HG02943 (cell line): ENCODE results near the gene GNGT2.

Experiments used
- ATAC-seq: cut with Tn5 transposase; IDR thresholded peaks from one replicate; pipeline ENCODE4 v1.9.1; 2021; ENCODE audit warnings: mild to moderate bottlenecking, low read depth, moderate library complexity; ENCODE audit not compliant: unreplicated experiment

Gene GNGT2

DNA sequence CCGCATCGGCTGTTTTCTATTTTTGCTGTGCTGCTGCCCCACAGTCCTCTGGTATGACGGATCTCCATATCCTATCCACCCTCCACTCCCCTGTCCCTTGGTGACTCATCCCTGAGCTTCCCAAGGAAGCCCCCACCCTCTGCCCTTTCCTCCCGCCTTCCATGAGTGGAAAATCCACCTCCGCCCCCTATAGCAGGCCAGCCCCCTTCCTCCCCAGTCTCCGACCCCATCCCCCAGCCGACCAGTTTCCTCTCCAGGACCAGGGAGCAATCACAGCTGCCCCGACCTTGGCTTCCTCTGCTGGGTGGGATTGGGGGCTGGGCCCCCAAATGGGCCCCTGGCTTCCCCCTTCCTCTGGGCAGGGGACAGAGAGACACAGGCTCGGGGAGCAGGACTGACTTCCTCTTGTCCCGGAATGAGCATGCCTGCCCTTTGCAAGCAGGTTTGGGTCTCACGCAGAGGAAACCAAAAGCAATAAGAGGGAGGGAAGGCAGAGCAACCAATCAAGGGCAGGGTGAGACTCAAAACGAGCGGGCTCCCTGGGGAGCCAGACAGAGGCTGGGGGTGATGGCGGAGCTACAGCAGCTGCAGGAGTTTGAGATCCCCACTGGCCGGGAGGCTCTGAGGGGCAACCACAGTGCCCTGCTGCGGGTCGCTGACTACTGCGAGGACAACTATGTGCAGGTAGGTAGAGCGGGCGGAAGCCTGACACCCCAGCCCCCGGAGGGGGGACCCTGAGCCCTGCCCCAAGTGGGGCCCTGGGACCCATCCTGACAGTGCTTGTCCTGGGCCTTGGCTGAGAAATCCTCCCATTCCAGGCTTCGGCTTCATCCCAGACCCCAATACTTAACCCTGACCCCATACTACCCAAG, at the start of gene GNGT2, which contains the start of gene ABI3:
Gene GNGT2 (minus strand): TSS at position 417 of the 872 bp plus-strand sequence. CDS start 3,152 bp downstream, outside the sequence.
Gene ABI3 (plus strand): TSS at position 550 of the 872 bp plus-strand sequence. CDS start 18 bp downstream, at position 568.
- peak; percentile 60 for ATAC-seq

DNA sequence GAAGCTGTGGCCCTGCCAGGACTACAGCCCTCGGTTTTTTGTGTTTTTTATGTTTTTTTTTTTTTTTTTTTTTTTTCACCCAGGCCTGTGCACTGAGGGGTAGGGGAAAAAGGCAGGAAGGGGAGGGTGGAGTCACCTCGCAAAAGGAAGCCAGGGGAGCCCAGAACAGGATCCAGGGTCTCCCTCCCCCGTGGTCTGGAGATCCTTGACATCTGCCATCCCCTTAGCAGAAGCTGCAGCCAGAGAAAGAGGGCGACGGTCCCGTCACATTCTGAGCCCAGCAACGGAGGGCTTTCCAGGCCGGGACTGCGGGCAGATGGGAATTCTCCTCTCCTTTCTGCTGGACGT, 49.3 kb upstream of the GNGT2 start:
- no peak for ATAC-seq

DNA sequence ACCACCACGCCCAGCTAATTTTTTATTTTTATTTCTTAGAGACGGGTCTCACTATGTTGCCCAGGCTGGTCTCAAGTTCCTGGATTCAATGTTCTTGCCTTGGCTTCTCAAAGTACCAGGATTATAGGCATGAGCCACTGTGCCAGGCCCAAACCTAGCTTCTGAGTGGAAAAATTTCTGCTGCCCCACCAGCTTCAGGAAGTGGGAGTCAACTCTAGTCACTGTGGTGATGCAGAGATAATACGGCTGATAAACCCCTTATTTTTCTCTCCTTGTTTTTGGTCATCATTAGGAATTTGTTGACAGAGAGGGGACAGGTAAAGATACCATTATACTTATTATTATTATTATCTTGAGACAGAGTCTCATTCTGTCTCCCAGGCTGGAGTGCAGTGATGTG, 48.0 kb upstream of the GNGT2 start:
- no peak for ATAC-seq

DNA sequence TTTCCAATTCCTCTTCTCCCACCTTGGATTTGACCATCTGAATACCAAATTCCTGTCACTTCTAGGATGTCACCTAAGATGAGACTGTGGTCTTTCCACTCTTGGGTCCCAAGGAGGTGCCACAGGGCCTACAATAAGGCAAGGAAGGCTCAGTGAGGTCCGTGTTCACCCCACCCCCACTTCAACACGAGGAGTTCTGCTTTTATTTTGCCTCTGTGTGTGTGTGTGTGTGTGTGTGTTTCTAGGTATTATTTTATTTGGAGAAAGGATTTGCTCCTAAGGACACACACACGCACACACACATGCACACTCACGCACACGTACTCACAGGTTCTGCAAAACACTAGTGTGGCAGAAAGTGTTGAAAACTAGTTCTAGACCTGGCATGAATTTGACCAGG, 44.8 kb upstream of the GNGT2 start:
- no peak for ATAC-seq

DNA sequence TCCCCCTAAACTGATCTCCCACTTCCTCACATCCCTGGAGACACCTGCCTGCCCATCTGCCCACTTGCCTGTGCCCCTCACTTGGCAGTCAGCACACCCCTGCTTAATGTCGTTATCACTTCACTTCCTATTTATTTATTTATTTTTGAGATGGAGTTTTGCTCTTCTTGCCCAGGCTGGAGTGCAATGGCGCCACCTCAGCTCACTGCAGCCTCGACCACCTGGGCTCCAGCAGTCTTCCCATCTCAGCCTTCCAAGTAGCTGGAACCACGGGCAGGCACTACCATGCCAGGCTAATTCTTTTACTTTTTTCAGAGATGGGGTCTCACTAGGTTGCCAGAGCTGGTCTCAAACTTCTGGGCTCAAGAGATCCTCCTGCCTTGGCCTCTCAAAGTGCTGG, 43.7 kb upstream of the GNGT2 start:
- no peak for ATAC-seq

GRCh38 chr17:49252148-49252695, 41.8 kb upstream of the GNGT2 start:
- ATAC-seq, result no peak

DNA sequence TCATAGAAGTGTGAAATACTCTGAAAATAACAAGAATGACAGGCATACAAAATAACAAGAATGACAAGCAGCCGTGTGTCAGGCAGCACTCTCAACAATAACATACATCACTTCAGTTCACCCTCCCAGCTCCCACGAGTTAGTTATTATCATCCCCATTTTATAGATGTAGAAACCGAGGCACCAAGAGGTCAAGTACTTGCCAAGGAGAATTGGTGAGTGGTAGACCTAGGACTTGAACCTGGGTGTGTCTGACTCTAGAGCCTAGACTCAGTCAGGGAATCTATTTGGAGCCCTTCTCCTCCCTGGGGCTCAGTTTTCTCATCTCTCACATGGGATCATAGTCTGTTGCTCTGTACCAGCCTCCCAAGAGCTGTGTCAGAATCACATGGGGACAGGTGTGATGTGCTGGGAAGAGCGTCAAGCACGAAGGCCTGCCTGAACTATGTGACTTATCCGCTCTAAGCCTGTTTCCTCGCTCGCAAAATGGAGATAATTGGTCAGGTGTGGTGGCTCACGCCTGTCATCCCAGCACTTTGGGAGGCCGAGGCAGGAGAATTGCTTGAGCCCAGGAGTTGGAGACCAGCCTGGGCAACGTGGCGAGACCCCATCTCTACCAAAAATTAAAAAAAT, 39.6 kb upstream of the GNGT2 start:
- ATAC-seq, result no peak

- no peak for ATAC-seq
These were observed 39.0 kb upstream of the GNGT2 start for GRCh38 chr17:49249292-49249794.

DNA sequence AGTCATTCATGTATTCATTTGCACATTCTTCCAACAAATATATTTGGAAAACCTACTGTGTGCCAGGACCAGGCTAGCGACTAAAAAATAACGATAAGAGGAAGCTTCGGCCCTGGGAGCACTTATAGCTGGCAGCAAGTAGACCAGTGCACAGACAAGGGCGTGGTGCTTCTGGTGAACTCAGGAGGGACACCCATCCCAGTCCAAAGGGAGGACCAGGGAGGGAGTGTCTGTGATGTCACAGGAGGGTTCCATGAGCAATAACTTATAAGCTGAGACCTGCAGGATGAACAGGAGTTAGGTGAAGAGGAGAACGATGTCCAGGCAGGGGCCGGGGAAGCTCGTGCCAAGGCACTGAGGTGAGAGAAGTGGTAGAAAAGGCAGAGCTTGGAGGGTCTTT, 37.6 kb upstream of the GNGT2 start:
- ATAC-seq, result no peak

GRCh38 chr17:49244839-49245238, 34.5 kb upstream of the GNGT2 start:
- ATAC-seq, result no peak

DNA sequence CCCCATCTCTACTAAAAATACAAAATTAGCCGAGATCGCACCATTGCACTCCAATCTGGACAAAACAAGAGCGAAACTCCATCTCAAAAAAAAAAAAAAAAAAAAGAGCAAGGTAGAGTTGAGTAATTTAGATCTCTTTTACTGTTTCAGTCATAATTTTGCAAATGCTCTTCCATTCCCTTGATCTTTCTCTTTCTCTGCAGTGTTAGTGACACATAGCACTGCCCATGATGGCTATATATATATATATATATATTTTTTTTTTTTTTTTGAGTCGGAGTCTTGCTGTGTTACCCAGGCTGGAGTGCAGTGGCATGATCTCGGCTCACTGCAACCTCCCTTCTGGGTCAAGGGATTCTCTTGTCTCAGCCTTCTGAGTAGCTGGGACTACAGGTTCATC, 32.4 kb upstream of the GNGT2 start:
- ATAC-seq, result no peak

DNA sequence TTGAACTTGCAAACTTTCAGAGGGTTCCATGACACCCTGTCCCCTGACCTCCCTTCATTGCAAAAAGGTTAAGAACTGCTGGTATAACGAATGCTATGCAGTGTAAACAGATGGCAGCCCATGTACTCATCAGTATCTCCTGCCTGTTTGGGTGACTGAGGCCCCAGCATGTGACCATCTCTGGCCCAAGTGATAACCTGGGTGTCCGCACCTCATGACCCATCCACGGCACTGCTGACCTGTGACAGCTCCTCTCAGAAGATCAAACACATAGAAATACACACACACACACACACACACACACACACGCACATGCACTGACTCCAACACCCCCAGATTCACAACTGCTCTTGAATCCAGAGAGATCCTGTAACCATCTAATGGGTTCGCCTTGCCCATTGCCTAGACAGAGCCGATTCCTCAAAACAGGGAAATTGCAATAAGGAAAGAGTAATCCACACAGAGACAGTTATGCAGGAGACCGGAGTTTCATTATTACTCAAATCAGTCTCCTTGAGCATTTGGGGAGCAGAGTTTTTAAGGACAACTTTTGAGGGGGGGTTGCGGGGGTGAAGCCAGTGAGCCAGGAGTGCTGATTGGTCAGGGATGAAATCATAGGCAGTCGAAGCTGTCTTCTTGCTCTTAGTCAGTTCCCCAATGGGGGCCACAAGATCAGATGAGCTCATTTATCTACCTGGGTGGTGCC, 31.5 kb upstream of the GNGT2 start:
- ATAC-seq, result no peak

DNA sequence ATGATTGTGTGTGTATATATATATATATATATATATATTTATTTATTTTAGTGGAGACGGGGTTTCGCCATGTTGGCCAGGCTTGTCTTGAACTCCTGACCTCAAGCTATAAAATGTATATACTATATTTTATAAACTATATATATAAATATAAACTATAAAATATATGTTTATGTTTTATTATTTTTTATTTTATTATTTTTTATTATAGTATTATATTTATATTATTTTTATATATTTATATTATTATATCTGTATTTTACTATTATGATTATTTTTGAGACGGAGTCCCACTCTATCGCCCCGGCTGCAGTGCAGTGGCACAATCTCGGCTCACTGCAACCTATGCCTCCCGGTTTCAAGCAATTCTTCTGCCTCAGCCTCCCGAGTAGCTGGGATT, 30.7 kb upstream of the GNGT2 start:
- ATAC-seq, result no peak

GRCh38 chr17:49240619-49241018, 30.2 kb upstream of the GNGT2 start:
- ATAC-seq, result no peak

DNA sequence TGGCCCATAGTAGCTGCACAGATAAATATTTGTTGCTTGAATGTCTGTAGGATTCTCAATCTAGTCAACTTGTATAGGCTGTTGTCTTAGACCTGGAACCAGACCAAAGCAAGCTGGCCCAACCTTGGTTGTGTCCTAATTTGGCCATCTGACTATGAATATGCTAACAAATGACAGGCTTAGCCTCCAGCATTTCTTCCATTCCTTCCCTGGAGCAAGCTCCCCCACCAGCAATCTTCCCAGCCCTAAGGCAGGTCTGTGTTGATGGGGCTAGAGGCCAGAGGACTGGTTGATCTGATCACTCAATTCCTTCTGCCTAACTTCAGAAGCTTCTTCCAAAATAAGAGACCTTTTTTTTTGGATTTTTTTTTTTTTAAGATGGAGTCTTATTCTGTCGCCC, 29.6 kb upstream of the GNGT2 start:
- ATAC-seq, result no peak

- no peak for ATAC-seq
These were observed 25.5 kb upstream of the GNGT2 start for GRCh38 chr17:49235896-49236295.

GRCh38 chr17:49234509-49235080, 24.2 kb upstream of the GNGT2 start:
- no peak for ATAC-seq

DNA sequence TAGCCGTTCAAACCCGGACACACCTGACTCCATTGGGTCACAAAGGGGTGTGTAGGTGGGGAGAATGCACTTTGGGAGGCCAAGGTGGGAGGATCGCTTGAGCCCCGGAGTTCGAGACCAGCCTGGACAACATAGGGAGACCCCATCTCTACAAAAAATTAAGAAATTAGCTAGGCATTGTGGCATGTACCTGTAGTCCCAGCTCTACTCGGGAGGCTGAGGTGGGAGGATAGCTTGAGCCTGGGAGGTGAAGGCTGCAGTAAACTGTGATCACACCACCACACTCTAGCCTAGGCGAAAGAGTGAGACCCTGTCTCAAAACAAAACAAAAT, 21.2 kb upstream of the GNGT2 start:
- ATAC-seq, result no peak

DNA sequence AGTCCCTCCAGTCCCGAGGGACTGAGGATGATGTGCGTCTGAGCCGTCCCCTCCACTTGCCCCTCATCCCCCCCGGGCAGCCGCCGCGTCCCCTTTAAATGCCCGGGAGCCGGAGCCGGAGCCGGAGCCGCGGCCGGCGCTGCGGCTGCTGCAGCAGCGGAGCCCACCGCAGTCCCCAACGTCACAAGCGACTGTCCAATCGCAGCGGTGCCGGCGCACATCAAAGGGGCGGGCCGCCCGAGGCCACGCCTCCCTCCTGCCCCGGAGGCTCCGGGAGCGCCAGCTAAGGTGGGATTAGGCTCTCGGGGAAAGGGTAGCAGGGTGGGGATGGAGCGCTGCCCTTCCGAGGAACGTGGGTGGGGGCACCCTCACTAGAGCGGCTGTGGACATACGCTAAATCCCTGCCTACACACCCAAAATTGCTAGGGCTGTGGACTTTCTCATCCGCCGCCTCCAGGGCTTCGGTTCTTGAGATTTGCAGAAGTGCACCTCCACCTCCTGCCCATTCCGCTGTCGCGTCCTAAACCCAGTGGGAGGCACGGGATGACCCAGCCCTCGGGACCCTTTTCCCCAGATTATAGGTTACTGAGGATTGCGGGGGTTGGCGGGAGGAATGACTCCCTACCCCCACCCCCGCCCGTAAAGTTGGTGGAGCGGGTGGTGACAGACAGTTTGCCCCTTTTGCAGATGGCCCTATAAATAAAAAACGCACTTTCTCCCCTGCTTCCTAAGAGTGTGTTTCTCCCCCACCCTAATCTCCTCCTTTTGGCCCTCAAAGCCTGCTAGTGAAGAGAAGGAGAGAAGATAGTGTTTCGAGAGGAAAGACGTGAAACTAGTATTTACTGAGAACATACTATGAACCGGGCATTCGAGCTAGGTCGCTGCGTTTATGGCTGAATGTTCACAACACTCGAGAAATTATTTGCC, 20.5 kb upstream of the GNGT2 start, which contains the start of gene PHOSPHO1:
Gene PHOSPHO1 (minus strand): TSS at position 152 of the 927 bp plus-strand sequence. CDS start 4,096 bp downstream, outside the sequence.
- peak; percentile 59 for ATAC-seq
